OCI-LY7 (cell line): ENCODE results near the gene PTPRE.

Source experiments
- CTCF ChIP-seq: fragments of 200-600 bp; sonication (generic); conservative IDR thresholded peaks from 2 replicates; pipeline ENCODE4 v1.5.1; 2014; ENCODE audit warnings: mild to moderate bottlenecking, antibody characterized with exemption, low read length, moderate library complexity, mixed read lengths
- EZH2phosphoT487 ChIP-seq: fragments of 200-600 bp; sonication (generic); IDR thresholded peaks from 2 replicates; pipeline ENCODE4 v1.6.1; 2018; ENCODE audit warnings: low read depth, borderline replicate concordance, mild to moderate bottlenecking, mixed run types, antibody characterized with exemption, low read length, moderate library complexity, mixed read lengths

GRCh38 chr10:128055061-128055868, 148.4 kb downstream of the PTPRE start:
- TF ChIP-seq CTCF (no peak), EZH2phosphoT487 (no peak)
